ENCODE results near the gene SCN2B.

SCN2B gene

DNA sequence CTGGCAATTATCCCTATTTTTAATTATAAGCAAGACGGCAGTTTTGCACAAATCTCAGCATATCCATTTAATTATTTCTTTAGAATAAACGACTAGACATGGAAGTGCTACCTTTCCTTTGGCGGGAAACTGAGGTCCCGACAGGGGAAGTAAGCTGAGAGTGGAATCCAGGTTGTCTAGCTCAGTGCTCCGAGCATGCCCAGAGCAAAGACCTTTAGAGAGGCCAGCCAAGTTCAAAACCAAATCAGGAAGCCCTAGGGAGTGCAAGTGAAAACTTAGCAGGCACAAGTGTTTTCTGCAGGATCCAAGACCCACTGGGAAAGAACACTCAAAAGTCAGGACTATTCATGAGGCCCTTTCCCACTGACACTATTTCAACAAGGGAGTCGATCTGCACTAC, 22.7 kb upstream of the SCN2B start:
- no peak overlapping the region for H3K27ac ChIP-seq (ENCODE audit: low read length)
- TF ChIP-seq, protein P1, sequence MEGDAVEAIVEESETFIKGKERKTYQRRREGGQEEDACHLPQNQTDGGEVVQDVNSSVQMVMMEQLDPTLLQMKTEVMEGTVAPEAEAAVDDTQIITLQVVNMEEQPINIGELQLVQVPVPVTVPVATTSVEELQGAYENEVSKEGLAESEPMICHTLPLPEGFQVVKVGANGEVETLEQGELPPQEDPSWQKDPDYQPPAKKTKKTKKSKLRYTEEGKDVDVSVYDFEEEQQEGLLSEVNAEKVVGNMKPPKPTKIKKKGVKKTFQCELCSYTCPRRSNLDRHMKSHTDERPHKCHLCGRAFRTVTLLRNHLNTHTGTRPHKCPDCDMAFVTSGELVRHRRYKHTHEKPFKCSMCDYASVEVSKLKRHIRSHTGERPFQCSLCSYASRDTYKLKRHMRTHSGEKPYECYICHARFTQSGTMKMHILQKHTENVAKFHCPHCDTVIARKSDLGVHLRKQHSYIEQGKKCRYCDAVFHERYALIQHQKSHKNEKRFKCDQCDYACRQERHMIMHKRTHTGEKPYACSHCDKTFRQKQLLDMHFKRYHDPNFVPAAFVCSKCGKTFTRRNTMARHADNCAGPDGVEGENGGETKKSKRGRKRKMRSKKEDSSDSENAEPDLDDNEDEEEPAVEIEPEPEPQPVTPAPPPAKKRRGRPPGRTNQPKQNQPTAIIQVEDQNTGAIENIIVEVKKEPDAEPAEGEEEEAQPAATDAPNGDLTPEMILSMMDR (IDR thresholded peaks at IDR 0.05; ENCODE audit: borderline replicate concordance, extremely low read depth, low read length, poor library complexity, severe bottlenecking): no peak
- no peak for TF ChIP-seq EZH2 (IDR thresholded peaks at IDR 0.05; ENCODE audit: borderline replicate concordance, low read depth, low read length, severe bottlenecking)

GRCh38 chr11:118198370-118198769, 21.9 kb upstream of the SCN2B start:
- H3K4me2 ChIP-seq (ENCODE audit: insufficient read depth, low read length): peak overlapping the region; percentile 67
- no peaks in the 10 kb centered on the region for H3K79me2 ChIP-seq (ENCODE audit: insufficient read depth, low read length)
- H2AFZ ChIP-seq (ENCODE audit: low read depth, low read length): peak overlapping the region; percentile 53
- H3K4me1 ChIP-seq (ENCODE audit: insufficient read depth, low read length): peaks cover 19% of the 10 kb centered on the region
- H3K36me3 ChIP-seq (ENCODE audit: insufficient read depth, low read length): no peaks in the 10 kb centered on the region
- no peaks in the 10 kb centered on the region for H3K9me3 ChIP-seq (ENCODE audit: insufficient read depth, low read length, severe bottlenecking)
- ATAC-seq (ENCODE audit: insufficient read depth, low read depth): peak; percentile 95
- H3K4me3 ChIP-seq (ENCODE audit: low read depth in 1 of 2, low read length in 2 of 2): peak overlapping the region in 1 of 2 experiments; percentile 49; a peak in 2 of 4 replicates
- peak overlapping the region; percentile 35 for H3K9ac ChIP-seq (ENCODE audit: low read depth, low read length)
- peak; percentile 87 for DNase-seq
- H3K27ac ChIP-seq (ENCODE audit: low read length): peak overlapping the region; percentile 48
- H3K27me3 ChIP-seq (ENCODE audit: insufficient read depth, low read length, poor library complexity): no peaks in the 10 kb centered on the region
- no peaks in the 10 kb centered on the region for H4K20me1 ChIP-seq (ENCODE audit: insufficient read depth, low read length)
- TF ChIP-seq EZH2 (IDR thresholded peaks at IDR 0.05; ENCODE audit: borderline replicate concordance, low read depth, low read length, severe bottlenecking): no peak
- TF ChIP-seq, protein P1 (IDR thresholded peaks at IDR 0.05; ENCODE audit: borderline replicate concordance, extremely low read depth, low read length, poor library complexity, severe bottlenecking): peak; percentile 97

More for the DNA sequence above, 22.7 kb upstream of the SCN2B start:
- Histone ChIP-seq H4K20me1 (ENCODE audit: insufficient read depth, low read length) (no peaks in the 10 kb centered on the region), H2AFZ (ENCODE audit: low read depth, low read length) (no peak overlapping the region), H3K27me3 (ENCODE audit: insufficient read depth, low read length, poor library complexity) (no peaks in the 10 kb centered on the region), H3K79me2 (ENCODE audit: insufficient read depth, low read length) (no peaks in the 10 kb centered on the region), H3K4me1 (ENCODE audit: insufficient read depth, low read length) (peaks cover 19% of the 10 kb centered on the region), H3K4me3 (ENCODE audit: low read depth in 1 of 2, low read length in 2 of 2) (no peak overlapping the region), H3K9me3 (ENCODE audit: insufficient read depth, low read length, severe bottlenecking) (no peaks in the 10 kb centered on the region), H3K36me3 (ENCODE audit: insufficient read depth, low read length) (no peaks in the 10 kb centered on the region), H3K9ac (ENCODE audit: low read depth, low read length) (no peak overlapping the region), H3K4me2 (ENCODE audit: insufficient read depth, low read length) (no peak overlapping the region)
- DNase-seq: no peak
- ATAC-seq (ENCODE audit: insufficient read depth, low read depth): no peak

DNA sequence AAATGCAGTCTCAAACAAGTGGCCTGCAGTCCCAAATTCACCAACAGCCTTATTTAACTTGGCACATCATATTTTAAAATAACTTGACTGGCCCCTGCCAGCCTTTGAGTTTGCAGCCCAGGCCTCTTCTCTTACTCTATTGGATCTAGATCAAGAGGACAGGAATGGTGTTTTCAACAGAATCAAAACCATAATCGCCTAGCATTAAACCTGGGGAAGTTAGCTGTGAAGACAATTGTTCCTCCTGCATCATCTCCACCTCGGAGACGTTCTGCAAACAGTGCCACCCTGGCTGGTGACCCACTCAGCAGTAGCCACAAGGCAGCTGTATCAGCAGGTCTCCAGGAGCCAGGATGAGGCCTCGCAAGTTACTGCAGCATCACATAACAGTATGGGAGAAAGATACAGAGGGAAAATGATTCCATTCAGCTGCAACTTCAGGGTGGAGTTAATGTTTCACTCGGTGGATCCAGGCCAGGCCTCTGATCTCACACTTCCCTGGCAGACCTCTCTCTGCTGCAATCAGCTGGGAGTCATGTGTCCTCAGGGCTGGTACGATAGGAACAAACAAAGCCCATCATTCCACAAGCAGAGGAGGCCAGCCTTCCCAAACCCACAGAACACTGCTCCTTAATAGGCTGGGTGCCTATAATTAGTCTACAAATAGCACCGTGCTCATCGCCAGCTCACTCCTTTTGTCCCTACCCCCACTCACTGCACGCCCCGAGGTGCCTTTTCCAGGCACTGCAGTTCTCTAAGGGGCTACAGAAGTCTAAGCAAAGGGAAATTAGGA, 18.6 kb upstream of the SCN2B start:
- no peak overlapping the region for H2AFZ ChIP-seq (ENCODE audit: low read depth, low read length)
- H4K20me1 ChIP-seq (ENCODE audit: insufficient read depth, low read length): no peaks in the 10 kb centered on the region
- H3K27ac ChIP-seq (ENCODE audit: low read length): no peak overlapping the region
- no peak overlapping the region for H3K4me3 ChIP-seq (ENCODE audit: low read depth in 1 of 2, low read length in 2 of 2)
- no peaks in the 10 kb centered on the region for H3K36me3 ChIP-seq (ENCODE audit: insufficient read depth, low read length)
- no peak for ATAC-seq (ENCODE audit: insufficient read depth, low read depth)
- TF ChIP-seq EZH2 (IDR thresholded peaks at IDR 0.05; ENCODE audit: borderline replicate concordance, low read depth, low read length, severe bottlenecking): no peak
- TF ChIP-seq, protein P1 (IDR thresholded peaks at IDR 0.05; ENCODE audit: borderline replicate concordance, extremely low read depth, low read length, poor library complexity, severe bottlenecking): no peak
- no peak overlapping the region for H3K9ac ChIP-seq (ENCODE audit: low read depth, low read length)
- no peak overlapping the region for H3K4me2 ChIP-seq (ENCODE audit: insufficient read depth, low read length)
- H3K27me3 ChIP-seq (ENCODE audit: insufficient read depth, low read length, poor library complexity): no peaks in the 10 kb centered on the region
- no peak for DNase-seq
- H3K79me2 ChIP-seq (ENCODE audit: insufficient read depth, low read length): no peaks in the 10 kb centered on the region
- peaks cover 12% of the 10 kb centered on the region for H3K4me1 ChIP-seq (ENCODE audit: insufficient read depth, low read length)
- H3K9me3 ChIP-seq (ENCODE audit: insufficient read depth, low read length, severe bottlenecking): no peaks in the 10 kb centered on the region

Measured in DND-41 (cell line).